Left renal cortex interstitium (tissue), 4 donors: ENCODE data around the gene IGFL4. TPM values are rescaled to one million over a fixed set of nuclear protein-coding genes. Genes with fewer than 3 reads are reported as not detected.

Experiments used
- DNase-seq, 4 donors: peaks; one replicate each; pipeline ENCODE4 v3.0.0-alpha.2; 2013; ENCODE audit warnings: low read depth in 4 of 4, low spot score in 2 of 4, missing footprints in 1 of 4
- polyA plus RNA-seq, 4 donors: library from polyadenylated mRNA; unstranded; fragments of 120-200 nt; gene quantifications; one replicate each; pipeline ENCODE4 v1.2.1, GENCODE V29; 2013; ENCODE audit not compliant: insufficient read length in 4 of 4

IGFL4 gene
- polyA plus RNA-seq, 4 donors, result 0.28 to 0.87 (median 0.61) TPM; not detected in 1

DNA sequence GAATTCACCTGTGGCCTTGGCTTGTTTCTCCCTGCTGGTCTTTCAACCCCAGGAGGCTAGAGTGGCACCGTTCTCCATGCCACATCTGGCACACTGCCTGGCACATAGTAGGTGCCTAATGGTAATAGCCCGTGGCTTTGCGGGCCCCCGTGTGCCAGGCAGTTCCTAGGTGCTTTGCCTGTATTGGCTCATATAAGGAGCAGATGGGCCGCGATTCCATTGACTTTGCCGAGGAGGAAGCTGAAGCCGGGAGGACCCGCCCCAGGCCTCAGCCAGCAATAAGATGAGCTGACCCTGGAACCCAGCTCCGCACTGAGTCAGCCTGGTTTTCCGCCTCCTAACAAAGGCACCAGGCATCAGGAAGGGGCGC is 18.8 kb downstream of the IGFL4 start:
- DNase-seq, result no peak

GRCh38 chr19:46021531-46022041 is 19.2 kb downstream of the IGFL4 start:
- DNase-seq, result no peak

GRCh38 chr19:46020819-46021125 is 20.0 kb downstream of the IGFL4 start:
- DNase-seq, result no peak

- DNase-seq, result no peak
Measured at GRCh38 chr19:46019270-46019669, 21.5 kb downstream of the IGFL4 start.

- DNase-seq, result no peak
Measured at GRCh38 chr19:46018729-46019251, 22.0 kb downstream of the IGFL4 start.

DNA sequence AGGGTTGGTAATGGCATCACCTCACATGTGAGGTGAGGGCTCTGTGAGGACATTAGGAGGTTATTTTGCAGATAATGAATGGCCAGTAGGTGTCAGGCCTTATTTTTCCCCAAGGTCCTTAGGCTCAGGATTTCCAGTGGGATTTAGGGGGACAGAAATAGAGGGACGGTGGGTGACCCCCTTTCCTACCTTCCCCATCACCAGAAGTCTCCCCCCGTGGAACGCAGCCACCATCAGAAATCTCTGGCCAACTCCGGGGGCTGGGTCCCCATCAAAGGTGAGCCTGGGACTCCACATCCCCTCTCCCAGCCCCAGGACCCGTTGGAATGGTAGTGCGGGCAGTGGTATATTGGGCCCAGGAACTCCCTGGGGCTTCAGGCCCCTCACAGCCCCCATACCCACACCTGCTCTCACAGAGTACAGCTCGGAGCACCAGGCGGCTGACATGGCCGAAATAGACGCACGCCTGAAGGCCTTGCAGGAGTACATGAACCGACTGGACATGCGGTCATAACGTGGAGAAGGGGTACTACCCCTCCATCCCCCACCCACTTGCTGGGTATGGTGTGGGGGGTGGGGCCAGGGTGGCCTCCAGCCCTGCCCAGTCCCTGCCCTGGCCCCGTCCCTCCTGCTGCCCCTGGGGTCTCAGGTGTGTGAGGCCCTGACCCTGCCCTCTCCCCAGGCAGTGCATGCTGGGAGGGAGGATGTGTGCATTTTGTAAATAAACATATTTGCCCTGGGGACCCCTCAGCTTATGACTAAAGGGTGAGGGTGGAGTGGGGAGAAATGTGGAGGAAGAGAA is 22.7 kb downstream of the IGFL4 start:
- no peak for DNase-seq

- no peak for DNase-seq
Measured at GRCh38 chr19:46017095-46017429, 23.7 kb downstream of the IGFL4 start.

DNA sequence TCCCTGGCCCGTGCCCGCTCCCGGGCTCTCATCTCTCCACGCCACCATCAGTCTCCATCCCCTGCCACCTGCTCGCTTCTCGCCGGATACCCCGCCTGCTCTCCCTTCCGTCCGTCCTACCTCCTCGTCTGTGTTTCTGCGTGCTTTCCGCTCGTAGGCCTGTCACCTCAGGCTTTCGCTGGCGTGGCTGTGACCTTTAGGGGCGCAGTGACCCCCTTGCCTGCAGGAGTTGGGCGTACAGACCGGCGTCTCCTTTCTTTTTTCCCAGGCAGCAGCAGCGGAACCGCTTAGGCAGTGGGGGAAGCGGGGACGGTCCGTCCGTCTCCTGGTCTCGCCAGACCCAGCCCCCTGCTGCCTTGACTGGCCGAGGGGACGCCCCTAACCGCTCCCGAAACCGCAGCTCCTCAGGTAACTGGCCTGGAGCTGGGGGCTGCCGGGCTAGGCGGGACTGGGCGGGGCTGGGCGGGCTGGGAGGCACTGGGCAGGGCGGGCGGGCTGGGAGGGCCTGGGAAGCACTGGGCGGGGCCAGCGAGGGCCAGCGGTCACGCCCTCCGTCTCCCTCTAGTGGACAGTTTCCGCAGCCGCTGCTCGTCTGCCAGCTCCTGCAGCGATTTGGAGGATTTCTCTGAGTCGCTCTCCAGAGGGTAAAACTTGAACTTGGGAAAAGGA is 24.2 kb downstream of the IGFL4 start:
- DNase-seq, result no peak

DNA sequence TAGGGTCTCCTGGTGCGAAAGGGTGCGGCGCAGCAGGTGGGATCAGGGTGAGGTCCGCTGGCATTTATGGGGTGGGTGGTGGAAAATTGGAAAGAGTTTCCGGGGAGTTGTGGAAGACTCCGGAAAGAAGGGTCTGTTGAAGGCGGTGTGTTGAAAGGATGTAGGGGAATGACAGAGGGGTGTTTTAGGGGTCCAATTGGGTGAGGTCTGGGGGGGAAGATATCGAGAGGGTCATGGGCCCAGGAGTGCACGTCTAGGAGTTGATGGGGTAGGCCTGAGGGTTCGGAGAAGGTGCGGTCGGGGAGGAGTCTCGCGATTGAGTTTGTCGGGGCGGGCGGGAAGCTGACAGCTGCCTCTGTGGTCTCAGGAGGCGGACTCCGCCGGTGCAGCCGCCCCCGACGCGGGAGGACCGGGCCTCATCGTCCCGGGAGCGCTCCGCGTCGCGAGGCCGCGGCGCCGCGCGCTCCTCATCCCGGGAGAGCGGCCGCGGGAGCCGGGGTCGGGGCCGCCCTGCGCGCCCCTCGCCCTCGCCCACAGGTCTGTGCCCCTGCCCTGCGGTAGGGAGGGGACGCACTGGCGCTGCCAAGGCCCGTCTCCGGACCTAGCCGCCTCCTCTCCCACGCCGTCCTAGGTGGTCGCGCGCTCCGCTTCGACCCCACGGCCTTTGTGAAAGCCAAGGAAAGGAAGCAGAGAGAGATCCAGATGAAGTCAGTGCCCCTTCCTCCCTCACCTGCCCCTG is 24.9 kb downstream of the IGFL4 start:
- DNase-seq, result no peak

GRCh38 chr19:46014941-46015686 is 25.7 kb downstream of the IGFL4 start:
- no peak for DNase-seq

- DNase-seq, result no peak
Measured at GRCh38 chr19:46014534-46014933, 26.3 kb downstream of the IGFL4 start.

DNA sequence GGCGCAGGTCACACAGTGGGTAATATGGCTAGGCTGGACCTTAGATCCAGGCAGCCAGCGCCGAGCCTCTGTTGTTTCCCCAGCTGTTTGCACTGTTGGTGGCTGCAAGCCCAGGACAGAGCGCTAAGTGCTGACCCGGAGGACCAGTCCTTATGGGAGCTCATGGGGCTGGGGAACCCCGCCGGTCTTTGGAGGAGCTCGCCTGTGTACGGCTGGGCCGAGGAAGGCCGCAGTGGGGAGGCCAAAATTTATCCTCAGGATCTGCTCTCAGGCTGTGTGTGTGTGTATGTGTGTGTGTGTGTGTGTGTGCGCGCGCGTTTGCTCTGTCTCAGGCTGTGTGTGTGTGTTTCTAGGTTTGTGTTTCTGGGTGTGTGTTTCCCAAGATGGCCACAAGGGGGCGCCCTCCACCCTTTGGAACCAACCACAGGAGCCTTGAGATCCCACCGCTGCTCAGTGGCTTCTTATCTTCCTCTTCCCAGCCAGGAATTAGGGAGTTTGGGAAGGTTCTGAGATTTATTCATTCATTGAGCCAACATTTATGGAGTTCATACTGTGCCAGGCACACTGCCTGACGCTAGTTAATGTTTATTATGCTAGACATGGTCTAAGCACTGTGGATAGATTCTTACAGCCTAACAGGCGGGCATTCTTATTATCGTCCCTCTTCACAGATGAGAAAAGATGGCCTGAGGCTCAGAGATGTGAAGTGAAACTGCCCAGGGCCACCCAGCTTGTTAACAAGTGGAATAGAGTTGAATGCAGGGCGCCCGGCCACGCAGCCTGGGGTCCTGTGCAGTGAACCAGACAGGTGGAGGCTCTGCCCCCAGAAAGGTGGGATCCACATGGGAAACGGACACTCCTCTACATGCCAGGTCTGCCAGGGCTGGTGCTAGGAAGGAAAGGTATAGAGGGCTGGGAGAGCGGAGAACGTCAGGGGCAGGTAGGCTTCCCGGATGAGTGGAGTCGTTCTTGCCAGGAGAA is 31.0 kb downstream of the IGFL4 start:
- no peak for DNase-seq

- no peak for DNase-seq
Measured at GRCh38 chr19:46006411-46006810, 34.4 kb downstream of the IGFL4 start.

DNA sequence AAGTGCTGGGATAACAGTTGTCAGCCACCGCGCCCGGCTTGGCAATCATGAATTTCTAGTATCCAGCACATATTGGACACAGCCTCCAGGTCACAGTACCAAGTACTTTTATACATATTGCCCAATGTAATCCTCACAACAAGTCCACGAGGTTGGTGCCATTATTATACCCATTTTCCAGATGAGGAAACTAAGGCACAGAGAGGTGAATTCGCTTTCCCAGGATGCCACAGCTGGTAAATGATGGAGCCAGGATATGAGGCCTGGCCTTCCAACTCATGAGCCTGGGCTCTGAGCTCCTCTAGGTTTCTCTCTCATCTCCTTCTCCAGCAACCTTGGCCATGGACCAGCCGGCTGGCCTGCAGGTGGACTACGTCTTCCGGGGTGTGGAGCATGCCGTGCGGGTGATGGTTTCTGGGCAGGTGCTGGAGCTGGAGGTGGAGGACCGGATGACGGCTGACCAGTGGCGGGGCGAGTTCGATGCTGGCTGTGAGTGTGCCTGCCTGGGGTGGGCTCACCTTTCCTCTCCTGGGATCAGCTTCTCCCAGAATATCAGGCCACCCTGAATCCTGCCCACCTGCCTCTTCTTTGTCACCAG is 38.0 kb downstream of the IGFL4 start:
- no peak for DNase-seq

DNA sequence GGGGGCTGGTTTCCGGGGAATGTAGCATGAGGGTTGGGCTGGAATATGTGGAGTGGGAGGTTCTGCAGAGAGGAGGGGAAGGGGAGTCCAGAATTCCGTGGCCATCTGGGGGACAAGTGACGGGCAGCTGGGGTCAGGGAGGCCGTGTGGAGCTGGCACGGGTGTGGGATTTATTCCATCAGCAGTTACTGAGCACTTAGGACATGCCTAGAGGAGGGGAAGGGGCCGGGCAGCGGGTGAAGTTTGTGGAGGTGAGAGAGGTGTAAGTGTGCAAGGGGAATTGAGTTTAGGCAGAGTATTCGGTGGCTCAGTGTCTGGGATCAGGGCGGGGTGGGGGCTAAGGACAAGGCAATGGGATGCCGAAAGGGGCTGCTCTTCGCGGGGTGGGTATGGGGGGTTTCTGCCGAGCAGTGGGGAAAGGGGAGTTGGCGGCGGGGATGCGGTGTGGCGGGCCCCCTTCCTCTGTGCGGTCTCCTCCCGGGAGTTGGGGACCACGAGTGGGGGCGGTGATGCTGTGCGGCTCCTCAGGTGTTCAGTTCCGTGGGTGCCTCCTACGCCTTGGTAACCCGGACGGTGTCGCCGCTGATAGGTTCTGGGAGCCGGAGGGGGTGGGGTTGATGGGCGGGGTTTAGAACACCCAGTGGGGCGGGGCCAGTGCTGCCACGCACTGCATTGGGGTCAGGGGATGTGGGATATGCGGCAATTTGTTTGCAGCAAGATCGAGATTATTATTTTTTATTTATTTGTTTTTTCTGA is 40.1 kb downstream of the IGFL4 start:
- DNase-seq, result no peak

- DNase-seq, result no peak
Measured at GRCh38 chr19:45999653-46000121, 41.1 kb downstream of the IGFL4 start.

DNA sequence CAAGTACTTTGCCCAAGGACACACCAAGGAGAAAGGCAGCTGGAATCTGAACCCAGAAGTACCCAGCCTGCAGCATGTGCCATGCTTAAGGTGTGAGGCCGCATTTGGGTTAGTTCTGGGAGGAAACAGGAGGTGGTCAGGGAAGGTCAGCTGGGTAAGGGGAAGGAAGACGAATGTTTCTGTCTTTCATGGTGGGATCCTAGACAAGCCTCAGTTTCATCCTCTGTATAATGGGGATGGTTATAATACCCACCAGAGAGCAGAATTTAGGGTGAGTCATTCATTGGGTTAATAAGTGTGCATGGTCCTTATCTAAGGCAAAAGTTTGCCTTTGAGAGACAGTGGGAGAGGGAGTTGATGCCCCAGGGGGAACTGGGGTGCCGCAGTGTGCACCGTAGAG is 42.0 kb downstream of the IGFL4 start:
- no peak for DNase-seq

DNA sequence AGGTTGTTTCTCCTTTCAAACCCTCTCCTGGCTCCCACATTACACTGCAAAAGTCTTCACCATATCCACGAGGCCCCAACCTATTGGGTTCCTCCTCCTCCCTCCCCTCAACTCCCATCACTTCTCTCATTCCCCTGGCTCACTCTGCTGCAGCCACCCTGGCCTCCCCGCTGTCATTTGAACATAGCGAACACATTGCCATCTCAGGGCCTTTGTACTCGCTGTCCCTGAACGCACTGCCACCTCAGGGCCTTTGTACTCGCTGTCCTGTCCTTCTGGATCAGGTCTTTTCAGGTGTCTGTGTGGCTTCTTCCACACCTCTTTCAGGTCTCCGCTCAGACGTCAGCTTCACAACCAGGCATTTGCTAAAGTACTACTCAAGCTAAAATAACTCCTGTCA is 43.9 kb downstream of the IGFL4 start:
- no peak for DNase-seq
